ENCODE results near the gene TGIF2.

TGIF2 gene

GRCh38 chr20:36573798-36574365 lies 485 bp downstream of the TGIF2 start:
- Histone ChIP-seq H3F3A (ENCODE audit: insufficient read depth) (peaks cover 20% of the 10 kb centered on the region), H3K27ac (ENCODE audit: low read depth, low read length) (peak overlapping the region; percentile 75), H4K20me1 (ENCODE audit: low read depth, low read length) (0 out of 2 replicates have a peak, but pooled peaks cover 3% of the 10 kb centered on the region), H3K36me3 (ENCODE audit: low read length) (no peaks in the 10 kb centered on the region), H3K9me2 (replicated peaks; ENCODE audit: insufficient read depth, low read length) (no peaks in the 10 kb centered on the region), H3K4me3 (ENCODE audit: insufficient read depth, low read length, poor library complexity, severe bottlenecking) (peak overlapping the region; percentile 97), H3K79me2 (ENCODE audit: insufficient read depth, low read length) (peaks cover 51% of the 10 kb centered on the region), H3K4me2 (ENCODE audit: low read depth, low read length, poor library complexity, severe bottlenecking) (peak overlapping the region; percentile 67), H3K9me3 (ENCODE audit: insufficient read depth, low read length) (no peaks in the 10 kb centered on the region), H3K27me3 (ENCODE audit: low read length) (no peaks in the 10 kb centered on the region), H2AFZ (ENCODE audit: low read depth, low read length, severe bottlenecking) (peak overlapping the region; percentile 67), H3K9ac (ENCODE audit: low read length) (peak overlapping the region; percentile 99)
- TF ChIP-seq CTCF (IDR thresholded peaks at IDR 0.05; ENCODE audit: insufficient read depth, low read length, poor library complexity, severe bottlenecking) (no peak), EZH2phosphoT487 (conservative IDR thresholded peaks at IDR 0.05; ENCODE audit: low read length) (no peak)

- H3K36me3 ChIP-seq (ENCODE audit: low read length), result no peaks in the 10 kb centered on the region
- H3K79me2 ChIP-seq (ENCODE audit: insufficient read depth, low read length), result peaks cover 51% of the 10 kb centered on the region
- peak overlapping the region; percentile 97 for H3K4me3 ChIP-seq (ENCODE audit: insufficient read depth, low read length, poor library complexity, severe bottlenecking)
- no peaks in the 10 kb centered on the region for H3K9me3 ChIP-seq (ENCODE audit: insufficient read depth, low read length)
- H3K27ac ChIP-seq (ENCODE audit: low read depth, low read length), result peak overlapping the region; percentile 75
- TF ChIP-seq CTCF (IDR thresholded peaks at IDR 0.05; ENCODE audit: insufficient read depth, low read length, poor library complexity, severe bottlenecking) (no peak), EZH2phosphoT487 (conservative IDR thresholded peaks at IDR 0.05; ENCODE audit: low read length) (no peak)
- 0 out of 2 replicates have a peak, but pooled peaks cover 3% of the 10 kb centered on the region for H4K20me1 ChIP-seq (ENCODE audit: low read depth, low read length)
- H3F3A ChIP-seq (ENCODE audit: insufficient read depth), result peaks cover 20% of the 10 kb centered on the region
- no peaks in the 10 kb centered on the region for H3K27me3 ChIP-seq (ENCODE audit: low read length)
- H3K4me2 ChIP-seq (ENCODE audit: low read depth, low read length, poor library complexity, severe bottlenecking), result peak overlapping the region; percentile 67
- H3K9ac ChIP-seq (ENCODE audit: low read length), result peak overlapping the region; percentile 99
- H2AFZ ChIP-seq (ENCODE audit: low read depth, low read length, severe bottlenecking), result no peak overlapping the region
- no peaks in the 10 kb centered on the region for H3K9me2 ChIP-seq (replicated peaks; ENCODE audit: insufficient read depth, low read length)
Measured at GRCh38 chr20:36574366-36575135, 1.2 kb downstream of the TGIF2 start.

- TF ChIP-seq EZH2phosphoT487 (conservative IDR thresholded peaks at IDR 0.05; ENCODE audit: low read length) (no peak), CTCF (IDR thresholded peaks at IDR 0.05; ENCODE audit: insufficient read depth, low read length, poor library complexity, severe bottlenecking) (no peak)
- Histone ChIP-seq H4K20me1 (ENCODE audit: low read depth, low read length) (0 out of 2 replicates have a peak, but pooled peaks cover 3% of the 10 kb centered on the region), H3K79me2 (ENCODE audit: insufficient read depth, low read length) (peaks cover 51% of the 10 kb centered on the region), H3K27me3 (ENCODE audit: low read length) (no peaks in the 10 kb centered on the region), H3K9me2 (replicated peaks; ENCODE audit: insufficient read depth, low read length) (no peaks in the 10 kb centered on the region), H3K4me2 (ENCODE audit: low read depth, low read length, poor library complexity, severe bottlenecking) (no peak overlapping the region), H2AFZ (ENCODE audit: low read depth, low read length, severe bottlenecking) (no peak overlapping the region), H3K9ac (ENCODE audit: low read length) (no peak overlapping the region), H3K9me3 (ENCODE audit: insufficient read depth, low read length) (no peaks in the 10 kb centered on the region), H3K36me3 (ENCODE audit: low read length) (no peaks in the 10 kb centered on the region), H3K4me3 (ENCODE audit: insufficient read depth, low read length, poor library complexity, severe bottlenecking) (no peak overlapping the region), H3F3A (ENCODE audit: insufficient read depth) (peaks cover 20% of the 10 kb centered on the region), H3K27ac (ENCODE audit: low read depth, low read length) (no peak overlapping the region)
Measured at GRCh38 chr20:36576081-36576445, 2.7 kb downstream of the TGIF2 start.

Data from SU-DHL-6 (cell line).